Activated T-cell treated with anti-CD3 and anti-CD28 coated beads, Interleukin-2, amount 50 U/mL, for 72 hours (primary cell): Measurements from ENCODE around the gene CYTH4. TPM values are rescaled to one million over a fixed set of nuclear protein-coding genes. Genes with fewer than 3 reads are reported as not detected.

Source experiments
- ATAC-seq, 2 donors: fragments of 150-1000 bp; cut with Tn5 transposase; replicated peaks in 1 of 2; 2 replicates each; pipeline ENCODE4 v1.10.0; 2021; ENCODE audit warnings: moderate library complexity in 2 of 2, mild to moderate bottlenecking in 1 of 2
- DNase-seq, 2 donors: peaks; one replicate each; pipeline ENCODE4 v3.0.0; 2021 to 2022; ENCODE audit warnings: mixed read lengths in 1 of 2
- H3K27ac Mint-ChIP-seq: one replicate; pipeline ENCODE4 v1.8.0; 2022; ENCODE audit warnings: mild to moderate bottlenecking, moderate library complexity, mixed read lengths
- H3K27me3 Mint-ChIP-seq: one replicate; pipeline ENCODE4 v1.8.0; 2022; ENCODE audit warnings: low read depth, mixed read lengths
- H3K36me3 Mint-ChIP-seq, 2 donors: one replicate each; pipeline ENCODE4 v1.8.0; 2022; ENCODE audit warnings: mixed read lengths in 2 of 2, mild to moderate bottlenecking in 1 of 2; ENCODE audit not compliant: insufficient read depth in 2 of 2
- H3K4me1 Mint-ChIP-seq: one replicate; pipeline ENCODE4 v1.8.0; 2022; ENCODE audit warnings: low read depth, mixed read lengths
- H3K4me3 Mint-ChIP-seq, 2 donors: one replicate each; pipeline ENCODE4 v1.8.0; 2022; ENCODE audit warnings: mild to moderate bottlenecking in 2 of 2, mixed read lengths in 2 of 2, moderate library complexity in 2 of 2
- H3K9me3 Mint-ChIP-seq, 2 donors: one replicate each; pipeline ENCODE4 v1.8.0; 2022; ENCODE audit warnings: mixed read lengths in 2 of 2
- total RNA-seq, 2 donors: library from RNA; stranded (reverse); gene quantifications; one replicate each; pipeline ENCODE4 v1.2.3, GENCODE V29; 2022

The CYTH4 gene
- total RNA-seq, 2 donors from 2014 or later = 71.9 to 87.5 TPM

DNA sequence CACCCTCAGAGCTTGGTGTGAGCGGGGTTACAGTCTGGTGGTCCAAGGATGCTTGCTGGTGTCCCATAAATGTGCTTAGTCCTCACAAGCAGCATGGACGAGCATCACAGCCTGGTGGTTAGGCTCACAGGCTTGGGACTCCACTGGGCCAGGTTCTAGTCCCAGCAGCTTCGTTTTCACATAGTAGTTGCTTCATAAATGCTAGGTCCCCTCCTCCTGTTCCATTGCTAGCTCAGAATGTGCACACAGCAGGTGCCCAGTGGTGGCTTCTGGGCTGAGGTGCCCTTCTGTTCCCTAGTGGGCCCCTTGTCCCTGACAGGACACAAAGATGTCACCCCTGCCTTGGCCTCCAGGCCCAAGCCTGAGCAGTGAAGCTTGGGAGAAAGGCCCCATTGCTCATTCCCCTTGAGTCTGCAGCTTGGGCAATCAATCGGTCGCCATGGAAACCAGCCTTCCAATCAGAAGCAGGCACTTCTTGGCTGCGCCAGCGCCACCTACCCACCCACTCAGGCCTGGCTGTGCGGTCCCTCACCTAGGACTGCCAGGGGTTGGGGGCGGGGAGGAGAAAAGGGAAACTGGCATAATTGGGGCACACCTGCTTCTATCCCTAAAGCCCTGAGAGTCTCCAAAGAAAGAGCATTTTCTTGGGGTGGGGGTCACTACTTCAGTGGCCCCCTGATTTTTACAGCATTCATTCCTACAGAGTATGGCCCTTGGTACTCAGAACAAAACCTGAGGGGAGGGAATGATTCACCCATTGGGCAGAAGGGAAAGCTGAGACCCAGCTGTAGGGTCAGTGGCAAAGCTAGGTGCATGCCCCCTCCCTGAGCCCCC is 48.1 kb downstream of the CYTH4 start:
- Mint-ChIP-seq H3K4me3 (no peak overlapping the region), H3K36me3 (no peaks in the 10 kb centered on the region), H3K27me3 (peaks cover 79% of the 10 kb centered on the region), H3K27ac (no peak overlapping the region), H3K9me3 (no peaks in the 10 kb centered on the region), H3K4me1 (peaks cover 11% of the 10 kb centered on the region)
- peak; percentile 49 to 63 for DNase-seq
- ATAC-seq = peak; percentile 77 to 78

DNA sequence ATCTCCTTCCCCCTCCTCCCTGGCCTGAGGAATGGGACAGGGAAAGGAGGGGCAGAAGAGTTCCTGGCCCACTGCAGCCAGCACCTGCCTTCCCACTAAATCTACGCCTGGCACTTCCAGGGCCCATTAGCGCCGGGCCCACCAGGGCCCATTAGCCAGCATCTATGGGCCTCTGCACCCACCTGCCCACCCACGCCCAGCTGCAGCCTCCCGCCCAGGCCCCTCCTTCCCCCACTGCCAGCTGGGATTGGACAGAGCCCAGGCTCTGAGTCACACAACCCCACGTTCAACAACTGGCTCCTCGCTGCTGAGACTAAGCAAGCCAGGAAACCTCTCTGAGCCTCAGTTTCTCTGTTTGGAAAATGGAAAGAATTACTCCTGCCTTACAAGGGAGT is 48.7 kb downstream of the CYTH4 start:
- ATAC-seq (no peak), DNase-seq (no peak)
- H3K27ac Mint-ChIP-seq = no peak overlapping the region
- peaks cover 85% of the 10 kb centered on the region for H3K27me3 Mint-ChIP-seq
- H3K4me1 Mint-ChIP-seq = peaks cover 12% of the 10 kb centered on the region
- no peaks in the 10 kb centered on the region for H3K9me3 Mint-ChIP-seq
- H3K4me3 Mint-ChIP-seq = no peak overlapping the region
- no peaks in the 10 kb centered on the region for H3K36me3 Mint-ChIP-seq

DNA sequence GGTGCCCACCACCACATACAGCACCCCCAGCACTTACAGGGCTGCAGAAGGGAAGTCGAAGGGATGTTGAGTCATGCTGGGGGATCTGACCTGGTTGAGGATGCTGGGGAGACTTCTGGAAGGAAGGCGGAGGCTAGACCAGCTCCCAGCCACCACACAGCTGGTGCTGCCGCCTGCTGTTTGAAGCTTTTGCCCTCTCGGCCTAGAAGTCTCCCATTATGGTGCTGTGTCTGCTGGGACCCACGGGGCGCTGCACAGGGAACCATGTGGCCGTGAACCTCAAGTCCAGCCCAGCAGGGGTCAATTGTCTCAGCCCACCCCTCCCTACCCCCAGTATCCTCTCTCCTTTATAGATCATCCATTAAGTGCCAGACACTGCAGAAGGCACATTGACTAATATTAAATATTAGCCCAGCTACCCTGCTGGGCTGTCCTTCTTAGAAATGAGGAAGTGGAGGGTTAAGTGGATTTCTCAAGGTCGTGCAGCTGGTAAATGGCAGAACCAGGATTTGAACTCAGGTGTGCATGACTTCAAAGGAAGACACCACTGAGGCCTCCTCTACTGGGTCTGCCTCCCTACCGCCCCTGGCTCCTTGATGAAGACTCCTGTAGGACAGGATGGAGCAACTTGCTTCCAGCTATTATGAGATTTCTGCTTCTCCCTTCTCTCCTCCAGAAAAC is 49.7 kb downstream of the CYTH4 start:
- Mint-ChIP-seq H3K4me3 (no peak overlapping the region), H3K36me3 (no peaks in the 10 kb centered on the region), H3K27me3 (peaks cover 78% of the 10 kb centered on the region), H3K4me1 (peaks cover 12% of the 10 kb centered on the region), H3K27ac (no peak overlapping the region), H3K9me3 (no peaks in the 10 kb centered on the region)
- no peak for DNase-seq
- ATAC-seq = no peak

DNA sequence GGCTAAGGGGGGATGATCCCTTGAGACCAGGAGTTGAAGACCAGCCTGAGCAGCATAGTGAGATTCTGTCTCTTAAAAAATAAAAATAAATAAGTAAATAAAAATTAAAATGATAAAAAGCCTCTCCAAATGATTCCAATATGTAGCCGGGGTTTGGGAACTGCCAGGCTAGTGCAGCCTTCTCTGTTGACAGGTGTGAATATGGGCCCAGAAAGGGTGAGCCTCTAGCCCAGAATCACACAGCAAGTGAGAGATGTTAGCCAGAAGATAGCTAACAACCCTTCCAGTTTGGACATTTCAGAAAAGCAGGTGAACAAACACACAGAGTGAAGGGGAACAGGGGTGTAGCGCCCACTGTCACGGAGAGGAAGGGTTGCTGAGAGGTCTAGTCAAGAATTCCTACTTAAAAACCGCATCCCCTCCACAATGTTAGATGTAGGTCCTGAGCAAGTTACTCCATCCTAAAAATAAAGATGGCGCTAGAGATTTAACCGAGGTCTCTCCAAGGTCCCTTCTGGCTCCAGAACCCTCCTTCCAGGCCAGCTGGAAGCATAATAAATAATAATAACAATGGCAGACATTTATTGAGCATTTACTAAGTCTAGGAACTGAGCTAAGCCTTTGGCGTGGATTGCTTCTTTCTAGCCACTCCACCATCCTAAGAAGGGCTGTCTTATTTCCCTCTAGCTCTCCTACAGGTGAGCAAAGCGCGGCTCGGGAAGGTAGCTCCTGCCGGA is 51.6 kb downstream of the CYTH4 start:
- Mint-ChIP-seq H3K27ac (no peak overlapping the region), H3K9me3 (no peaks in the 10 kb centered on the region), H3K4me1 (peaks cover 12% of the 10 kb centered on the region), H3K4me3 (peak overlapping the region; percentile 47 to 54), H3K27me3 (peaks cover 61% of the 10 kb centered on the region), H3K36me3 (no peaks in the 10 kb centered on the region)
- DNase-seq (no peak), ATAC-seq (no peak)

DNA sequence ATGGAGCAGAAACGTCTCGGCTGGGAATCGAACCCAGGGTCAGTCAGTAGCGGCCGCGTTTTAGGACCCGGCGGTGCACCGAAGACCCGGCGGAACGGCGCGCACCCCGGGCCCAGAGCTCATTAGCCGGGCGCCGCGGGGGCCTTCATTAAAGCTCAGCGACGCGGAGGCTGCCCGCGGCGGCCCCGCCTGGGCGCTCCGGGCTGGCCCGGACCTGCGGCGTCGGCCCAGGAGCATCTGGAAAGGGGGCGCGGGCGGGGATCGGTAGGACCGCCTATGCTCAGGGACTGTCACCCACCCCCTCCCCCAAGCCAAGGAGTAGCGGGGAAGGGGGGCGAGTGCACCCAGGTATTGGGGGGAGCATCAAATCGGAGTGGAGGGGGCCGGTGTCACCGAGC is 52.2 kb downstream of the CYTH4 start:
- H3K27me3 Mint-ChIP-seq = peaks cover 55% of the 10 kb centered on the region
- no peak overlapping the region for H3K27ac Mint-ChIP-seq
- DNase-seq = no peak
- no peaks in the 10 kb centered on the region for H3K36me3 Mint-ChIP-seq
- H3K9me3 Mint-ChIP-seq = no peaks in the 10 kb centered on the region
- H3K4me1 Mint-ChIP-seq = peaks cover 12% of the 10 kb centered on the region
- ATAC-seq = no peak
- peak overlapping the region in 1 of 2 donors; percentile 47 for H3K4me3 Mint-ChIP-seq

- no peak for ATAC-seq
- H3K27me3 Mint-ChIP-seq = peaks cover 49% of the 10 kb centered on the region
- peaks cover 12% of the 10 kb centered on the region for H3K4me1 Mint-ChIP-seq
- H3K27ac Mint-ChIP-seq = no peak overlapping the region
- no peaks in the 10 kb centered on the region for H3K36me3 Mint-ChIP-seq
- no peak for DNase-seq
- H3K4me3 Mint-ChIP-seq = peak overlapping the region; percentile 52 to 68
- H3K9me3 Mint-ChIP-seq = no peaks in the 10 kb centered on the region
Measured at GRCh38 chr22:37334859-37335805, 52.8 kb downstream of the CYTH4 start.

DNA sequence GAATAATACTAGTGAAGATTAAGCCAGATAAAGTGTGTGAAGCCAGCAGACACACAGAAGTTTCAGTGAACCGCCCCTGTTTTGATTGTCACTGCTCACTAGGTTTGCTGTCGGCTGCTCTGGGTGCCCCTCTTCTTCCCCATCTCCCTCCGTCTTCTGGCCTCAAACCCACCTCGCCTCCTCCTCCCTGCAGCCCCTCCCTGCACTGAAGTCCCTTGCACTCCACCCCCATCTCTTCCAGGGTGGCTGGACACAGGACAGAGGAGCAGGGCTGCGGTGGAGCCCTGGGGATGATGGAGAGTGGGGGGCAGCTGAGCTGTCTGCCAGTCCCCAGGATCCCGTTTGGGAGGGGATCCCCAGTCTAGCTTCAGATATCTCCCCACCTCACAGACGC is 53.5 kb downstream of the CYTH4 start:
- peaks cover 46% of the 10 kb centered on the region for H3K27me3 Mint-ChIP-seq
- H3K36me3 Mint-ChIP-seq = no peaks in the 10 kb centered on the region
- ATAC-seq (no peak), DNase-seq (no peak)
- no peak overlapping the region for H3K4me3 Mint-ChIP-seq
- peaks cover 12% of the 10 kb centered on the region for H3K4me1 Mint-ChIP-seq
- no peaks in the 10 kb centered on the region for H3K9me3 Mint-ChIP-seq
- H3K27ac Mint-ChIP-seq = no peak overlapping the region

DNA sequence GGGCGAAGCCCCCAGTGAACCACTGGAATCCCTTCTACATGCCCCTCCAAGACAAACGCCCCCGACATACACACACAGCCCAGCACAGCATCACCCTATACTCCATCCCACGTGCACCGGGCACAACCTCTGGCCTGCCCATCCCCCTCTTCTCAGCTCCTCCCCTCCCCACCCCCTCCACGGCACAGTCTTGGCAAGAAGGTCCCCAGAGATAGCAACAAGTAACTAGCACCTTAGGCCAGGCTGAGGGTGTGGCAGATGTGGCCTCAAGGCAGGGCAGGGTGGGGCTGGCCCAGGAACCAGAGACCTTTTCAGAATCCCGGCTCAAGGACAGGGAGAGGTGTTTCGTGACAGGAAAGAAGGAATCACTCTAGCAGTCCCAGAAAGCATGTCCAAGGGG is 54.3 kb downstream of the CYTH4 start:
- Mint-ChIP-seq H3K27ac (no peak overlapping the region), H3K4me3 (no peak overlapping the region), H3K27me3 (peaks cover 44% of the 10 kb centered on the region), H3K9me3 (no peaks in the 10 kb centered on the region), H3K4me1 (peaks cover 12% of the 10 kb centered on the region), H3K36me3 (no peaks in the 10 kb centered on the region)
- ATAC-seq (no peak), DNase-seq (no peak)

DNA sequence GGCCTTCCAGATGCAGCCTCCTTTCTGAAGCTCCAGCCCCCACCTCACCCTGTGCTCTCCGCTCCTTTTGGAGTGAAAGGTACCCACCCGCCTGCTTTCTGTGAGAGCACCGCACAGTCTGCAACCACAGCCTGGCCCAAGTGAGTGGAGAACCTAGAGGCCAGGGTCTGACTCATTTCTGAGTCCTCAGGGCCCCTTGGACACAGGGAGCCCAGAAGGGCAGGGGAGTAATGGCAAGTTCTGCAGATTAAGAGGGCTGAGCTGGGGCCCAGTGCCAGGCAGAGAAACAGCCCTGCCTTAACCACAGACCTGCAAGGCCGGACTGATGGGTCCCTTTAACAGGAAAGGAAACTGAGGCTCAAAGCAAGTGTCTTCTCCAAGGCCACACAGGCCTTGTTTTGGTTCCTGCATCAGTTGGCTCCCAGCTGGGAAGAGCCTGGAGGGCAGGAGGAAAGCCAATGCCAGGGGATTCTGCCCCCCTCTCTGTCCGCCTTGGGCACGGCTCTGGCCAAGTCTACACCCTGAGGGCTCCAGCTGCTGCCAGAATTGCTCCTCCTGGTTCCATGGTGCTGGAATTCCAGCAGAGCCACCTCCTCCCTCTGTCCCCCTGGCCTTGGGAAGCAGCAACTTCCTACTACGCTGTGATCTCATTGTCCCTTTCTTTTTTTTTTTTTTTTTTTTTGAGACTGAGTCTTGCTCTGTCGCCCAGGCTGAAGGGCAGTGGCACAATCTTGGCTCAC is 55.1 kb downstream of the CYTH4 start:
- no peaks in the 10 kb centered on the region for H3K36me3 Mint-ChIP-seq
- H3K4me3 Mint-ChIP-seq = no peak overlapping the region
- H3K4me1 Mint-ChIP-seq = peaks cover 17% of the 10 kb centered on the region
- peaks cover 36% of the 10 kb centered on the region for H3K27me3 Mint-ChIP-seq
- no peaks in the 10 kb centered on the region for H3K9me3 Mint-ChIP-seq
- H3K27ac Mint-ChIP-seq = no peak overlapping the region
- DNase-seq (no peak), ATAC-seq (no peak)

DNA sequence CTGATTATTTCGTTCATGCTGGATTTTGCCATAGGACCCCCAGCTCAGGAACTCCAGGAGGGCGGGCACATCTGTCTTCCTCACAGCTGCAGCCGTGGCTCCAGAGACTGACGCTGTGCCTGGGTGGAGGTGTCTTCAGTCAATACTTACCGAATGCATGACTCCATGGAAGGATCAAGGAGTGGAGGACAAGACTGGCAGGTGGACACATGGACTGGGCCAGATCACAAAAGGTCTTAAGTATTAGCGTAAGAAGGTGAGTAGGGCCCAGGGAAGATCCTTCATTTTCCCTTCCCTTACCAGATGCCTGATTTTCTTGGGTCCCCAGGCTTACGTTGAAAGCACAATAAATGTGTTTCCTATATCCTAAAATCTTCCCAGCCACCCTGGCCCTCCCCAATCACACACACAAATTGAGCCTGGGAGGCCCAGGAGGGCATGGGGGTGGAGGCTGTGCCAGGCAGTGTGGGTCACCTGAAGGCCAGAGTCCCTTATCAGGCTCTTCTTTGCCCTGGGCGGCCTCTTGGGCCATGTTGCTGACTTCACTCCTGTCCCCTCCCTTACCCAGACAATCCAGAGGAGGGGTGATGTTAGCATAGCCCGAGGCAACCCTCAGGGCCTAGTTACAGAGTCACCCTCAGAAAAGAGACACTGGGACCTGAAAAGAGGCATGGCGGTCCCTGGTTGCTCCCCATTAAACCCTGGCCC is 56.4 kb downstream of the CYTH4 start:
- Mint-ChIP-seq H3K27me3 (peaks cover 23% of the 10 kb centered on the region), H3K4me1 (peaks cover 17% of the 10 kb centered on the region), H3K4me3 (no peak overlapping the region), H3K36me3 (no peaks in the 10 kb centered on the region), H3K9me3 (no peaks in the 10 kb centered on the region), H3K27ac (no peak overlapping the region)
- ATAC-seq = no peak
- no peak for DNase-seq

GRCh38 chr22:37340331-37341262 is 58.3 kb downstream of the CYTH4 start:
- no peaks in the 10 kb centered on the region for H3K9me3 Mint-ChIP-seq
- H3K27me3 Mint-ChIP-seq = peaks cover 8% of the 10 kb centered on the region
- H3K4me1 Mint-ChIP-seq = peaks cover 5% of the 10 kb centered on the region
- DNase-seq (no peak), ATAC-seq (no peak)
- no peak overlapping the region for H3K27ac Mint-ChIP-seq
- no peak overlapping the region for H3K4me3 Mint-ChIP-seq
- H3K36me3 Mint-ChIP-seq = no peaks in the 10 kb centered on the region
